Ovary (tissue), 9 donors: Measurements from ENCODE around the gene ZCCHC18. TPM values are rescaled to one million over a fixed set of nuclear protein-coding genes. Genes with fewer than 3 reads are reported as not detected.

Source experiments
- DNase-seq, 5 donors: peaks; one replicate each; pipeline ENCODE4 v3.0.0-alpha.2; 2019 to 2020
- H3K27ac ChIP-seq, 2 donors: fragments of 200-600 bp; one replicate each; pipeline versions ENCODE4 v1.5.1 to v1.8.0; 2019 to 2022
- H3K27me3 ChIP-seq: fragments of 200-600 bp; one replicate; pipeline ENCODE4 v1.8.0; 2022
- H3K36me3 ChIP-seq: fragments of 200-600 bp; sonication (generic); one replicate; pipeline ENCODE4 v1.5.1; 2019
- H3K4me1 ChIP-seq: one replicate; pipeline ENCODE4 v1.8.1; 2013; ENCODE audit warnings: mild to moderate bottlenecking, moderate library complexity; ENCODE audit not compliant: insufficient read depth
- H3K4me3 ChIP-seq: fragments of 200-600 bp; sonication (generic); one replicate; pipeline ENCODE4 v1.5.1; 2017
- H3K9me3 ChIP-seq, 2 donors: fragments of 200-600 bp in 1 of 2; sonication (generic) in 1 of 2; one replicate each; pipeline versions ENCODE4 v1.5.1 to v1.8.1; 2013 to 2019; ENCODE audit warnings: mild to moderate bottlenecking in 1 of 2, moderate library complexity in 1 of 2
- CTCF ChIP-seq, 3 donors: fragments of 450-650 bp in 2 of 3; fragments of 200-600 bp in 1 of 3; IDR thresholded peaks; one replicate each; pipeline versions ENCODE4 v1.5.1 to v1.8.0; 2016 to 2022; ENCODE audit warnings: antibody characterized with exemption in 3 of 3, mild to moderate bottlenecking in 1 of 3
- EP300 ChIP-seq: sonication (generic); formaldehyde crosslinking; IDR thresholded peaks from one replicate; pipeline ENCODE4 v1.6.1; 2017; ENCODE audit warnings: antibody characterized with exemption
- POLR2A ChIP-seq: fragments of 450-650 bp; IDR thresholded peaks from one replicate; pipeline ENCODE4 v1.6.1; 2017; ENCODE audit warnings: antibody characterized with exemption, mild to moderate bottlenecking, moderate library complexity
- WGBS, 3 donors: extraction: QIAGEN DNeasy Blood & Tissue Kit in 1 of 3; methylation state at CpG; one replicate each; pipeline versions ENCODE4 v1.1.5 to v1.1.7; 2013 to 2017; 5-methylcytosine and 5-hydroxymethylcytosine counted together
- intact Hi-C, 4 donors: fragments of 100-400 bp; cut with DNase I; formaldehyde crosslinking; loops; one replicate each; pipeline versions ENCODE4 v1.11.0 to v1.15.1; 2022 to 2023
- polyA plus RNA-seq, 2 donors: library from polyadenylated mRNA; stranded (reverse); fragments of 200-250 nt in 1 of 2; fragments of 350-450 nt in 1 of 2; fragmentation: Illumina TruSeq in 1 of 2; extraction: RNeasy Lipid Tissue Mini Kit (QIAGEN cat#74804) in 1 of 2; gene quantifications; one replicate each; pipeline ENCODE4 v1.2.3, GENCODE V29; 2013 to 2014
- total RNA-seq, 7 donors: library from RNA; depleted of rRNA in 2 of 7; stranded (reverse); fragments of >200 nt in 2 of 7; fragmentation: NEBNext Ultra II Directional in 3 of 7; extraction: Animal tissue kit (Norgen Biotek cat#: 25700) in 3 of 7; gene quantifications; one replicate each; pipeline versions ENCODE4 v1.1.0 to v1.2.4, GENCODE V29; 2016 to 2023
- donor health status: DM: no; HTN: no; CAD: no; lungs with moderate emphysema.
- donor health status: DM: no; HTN: no; CAD: no.
- donor health status: Bipolar disorder and iron deficiency.
- donor health status: DM: yes; HTN: yes; CAD: no.
- donor health status: DM: no; HTN: no; CAD: no.
- donor health status: DM: yes; HTN: yes; CAD: no.

ZCCHC18 gene
- total and polyA plus RNA-seq, 9 donors: 2.5 to 16.5 (median 6.6) TPM

- no peak overlapping the region for H3K27ac ChIP-seq
- intact Hi-C loops: no loop called here
- no peaks in the 10 kb centered on the region for H3K4me1 ChIP-seq
- no peak overlapping the region for H3K4me3 ChIP-seq
- H3K36me3 ChIP-seq: no peaks in the 10 kb centered on the region
- H3K9me3 ChIP-seq: no peaks in the 10 kb centered on the region
- H3K27me3 ChIP-seq: no peaks in the 10 kb centered on the region
- WGBS, 3 donors: 56 to 70% (median 64%) methylated on average over 5 of the region's 5 CpGs
- no peak for DNase-seq
- no peak for TF ChIP-seq CTCF (IDR thresholded peaks at IDR 0.05)
- no peak for TF ChIP-seq POLR2A
Measured at GRCh38 chrX:104084534-104085277, 27.6 kb upstream of the ZCCHC18 start.

GRCh38 chrX:104085477-104085876, 26.8 kb upstream of the ZCCHC18 start:
- Histone ChIP-seq H3K27me3 (no peaks in the 10 kb centered on the region), H3K4me3 (no peak overlapping the region), H3K4me1 (no peaks in the 10 kb centered on the region), H3K36me3 (no peaks in the 10 kb centered on the region), H3K9me3 (no peaks in the 10 kb centered on the region), H3K27ac (no peak overlapping the region)
- 78 to 85% (median 82%) methylated on average over 6 to 7 of the region's 7 CpGs for WGBS, 3 donors
- no peak for DNase-seq
- TF ChIP-seq POLR2A (no peak), EP300 (no peak), CTCF (IDR thresholded peaks at IDR 0.05) (no peak)
- intact Hi-C loops: no loop called here

GRCh38 chrX:104085919-104086318, 26.4 kb upstream of the ZCCHC18 start:
- 76 to 90% (median 80%) methylated on average over 7 of the region's 7 CpGs for WGBS, 3 donors
- intact Hi-C loops: no loop called here
- H3K27me3 ChIP-seq: no peaks in the 10 kb centered on the region

GRCh38 chrX:104098151-104098808, 14.0 kb upstream of the ZCCHC18 start:
- H3K9me3 ChIP-seq: no peaks in the 10 kb centered on the region
- intact Hi-C loops: no loop called here
- no peaks in the 10 kb centered on the region for H3K36me3 ChIP-seq
- H3K4me3 ChIP-seq: no peak overlapping the region
- WGBS, 3 donors: 2% methylated on average over 4 of the region's 4 CpGs
- TF ChIP-seq CTCF (IDR thresholded peaks at IDR 0.05): peak; percentile 40 to 71 (median 48)
- TF ChIP-seq POLR2A: no peak
- no peak overlapping the region for H3K27ac ChIP-seq
- DNase-seq: peak in 3 of 5 donors; percentile 22 to 57 (median 53)
- no peaks in the 10 kb centered on the region for H3K4me1 ChIP-seq
- no peaks in the 10 kb centered on the region for H3K27me3 ChIP-seq

More at GRCh38 chrX:104085919-104086318, 26.4 kb upstream of the ZCCHC18 start:
- DNase-seq: no peak
- H3K9me3 ChIP-seq: no peaks in the 10 kb centered on the region
- no peak overlapping the region for H3K4me3 ChIP-seq
- H3K36me3 ChIP-seq: no peaks in the 10 kb centered on the region
- H3K27ac ChIP-seq: no peak overlapping the region
- H3K4me1 ChIP-seq: no peaks in the 10 kb centered on the region
- TF ChIP-seq POLR2A: no peak
- no peak for TF ChIP-seq EP300
- no peak for TF ChIP-seq CTCF (IDR thresholded peaks at IDR 0.05)
